A549 (cell line): Measurements from ENCODE around the gene FBXW9. TPM values are rescaled to one million over a fixed set of nuclear protein-coding genes. Genes with fewer than 3 reads are reported as not detected.

Experiments
- ATAC-seq, 2 experiments: fragments of 200-7000 bp in 1 of 2; fragments of >200 bp in 1 of 2; cut with Nextera tagmentation in 1 of 2; cut with Tn5 transposase in 1 of 2; 3 replicates each; pipeline versions ENCODE4 v1.8.0 to v1.9.1; 2018 to 2020; ENCODE audit warnings: mild to moderate bottlenecking in 1 of 2, moderate library complexity in 1 of 2
- CTCF ChIA-PET: fragments of 300-600 bp; sonication (Branson Sonifier 250); formaldehyde crosslinking; extraction: SDS; loops from one replicate; lab custom pipeline; 2021; ENCODE audit warnings: antibody characterized with exemption, inconsistent platforms; lab: Yijun Ruan, JAX
- POLR2A ChIA-PET: fragments of 350-600 bp; formaldehyde crosslinking; extraction: SDS; loops from one replicate; lab custom pipeline; 2021; ENCODE audit warnings: antibody characterized with exemption, inconsistent platforms; lab: Yijun Ruan, JAX
- DNase-seq, 2 experiments: peaks; one replicate each; pipeline versions ENCODE4 v3.0.0 to v3.0.0-alpha.2; 2011 to 2016; ENCODE audit warnings: low read depth in 1 of 2, low spot score in 1 of 2
- FAIRE-seq: peaks from 2 replicates; lab custom pipeline; 2011; peaks lifted over from hg19 to GRCh38; lab: Jason Lieb, UNC
- H3K27ac ChIP-seq, 2 experiments: fragments of >200 bp; sonication (Bioruptor Twin); formaldehyde crosslinking; 3 replicates each; pipeline ENCODE4 v1.5.1; 2016 to 2017
- H3K4me1 ChIP-seq: fragments of >200 bp; sonication (Bioruptor Twin); formaldehyde crosslinking; 3 replicates; pipeline ENCODE4 v1.6.1; 2016
- H3K4me2 ChIP-seq: fragments of >200 bp; sonication (Bioruptor Twin); formaldehyde crosslinking; 3 replicates; pipeline ENCODE4 v1.6.1; 2016
- H3K4me3 ChIP-seq: fragments of >200 bp; sonication (Bioruptor Twin); formaldehyde crosslinking; 3 replicates; pipeline ENCODE4 v1.5.1; 2016
- H3K9me3 ChIP-seq: fragments of >200 bp; sonication (Bioruptor Twin); formaldehyde crosslinking; 3 replicates; pipeline ENCODE4 v1.6.1; 2016
- CBX8 ChIP-seq: fragments of 200-600 bp; sonication (generic); IDR thresholded peaks from 2 replicates; pipeline ENCODE4 v1.6.1; 2016
- CEBPB ChIP-seq, 2 experiments: fragments of >200 bp in 1 of 2; sonication (Bioruptor Twin) in 1 of 2; formaldehyde crosslinking in 1 of 2; IDR thresholded peaks; 2 replicates each; pipeline ENCODE4 v1.6.1; 2012 to 2016
- CHD2 ChIP-seq: fragments of 150-350 bp; IDR thresholded peaks from 2 replicates; pipeline ENCODE4 v1.6.1; 2014; ENCODE audit warnings: low read length; ENCODE audit not compliant: partially characterized antibody
- EHF ChIP-seq: fragments of 250-450 bp; sonication (Bioruptor Pico); IDR thresholded peaks from 2 replicates; pipeline ENCODE4 v1.5.0; 2020; ENCODE audit warnings: mild to moderate bottlenecking
- EHMT2 ChIP-seq: fragments of 200-600 bp; sonication (generic); IDR thresholded peaks from 2 replicates; pipeline ENCODE4 v1.6.1; 2016; ENCODE audit warnings: antibody characterized with exemption, low read depth, mild to moderate bottlenecking, moderate library complexity
- ESRRA ChIP-seq: fragments of 150-350 bp; IDR thresholded peaks from 2 replicates; pipeline ENCODE4 v1.6.1; 2014; ENCODE audit warnings: mild to moderate bottlenecking, low read length, borderline replicate concordance
- FOSB ChIP-seq: fragments of 250-450 bp; sonication (Bioruptor Pico); IDR thresholded peaks from 2 replicates; pipeline ENCODE4 v1.5.0; 2020; ENCODE audit warnings: mild to moderate bottlenecking, moderate library complexity
- FOXS1 ChIP-seq: fragments of 250-450 bp; sonication (Bioruptor Pico); IDR thresholded peaks from 2 replicates; pipeline ENCODE4 v1.5.0; 2020; ENCODE audit warnings: mild to moderate bottlenecking, moderate library complexity
- HOXB13 ChIP-seq: fragments of 250-450 bp; sonication (Bioruptor Pico); IDR thresholded peaks from 2 replicates; pipeline ENCODE4 v1.5.0; 2020; ENCODE audit warnings: low read depth, mild to moderate bottlenecking, moderate library complexity
- KDM1A ChIP-seq: fragments of 200-600 bp; sonication (generic); IDR thresholded peaks from 2 replicates; pipeline ENCODE4 v1.6.1; 2016; ENCODE audit warnings: low read depth, mild to moderate bottlenecking
- KDM5A ChIP-seq: fragments of 200-600 bp; sonication (generic); IDR thresholded peaks from 2 replicates; pipeline ENCODE4 v1.6.1; 2016; ENCODE audit warnings: antibody characterized with exemption, mild to moderate bottlenecking
- MAFK ChIP-seq: fragments of 450-650 bp; IDR thresholded peaks from 2 replicates; pipeline ENCODE4 v1.6.1; 2014; ENCODE audit not compliant: partially characterized antibody
- PHF8 ChIP-seq: fragments of 200-600 bp; sonication (generic); IDR thresholded peaks from 2 replicates; pipeline ENCODE4 v1.6.1; 2016; ENCODE audit warnings: low read depth, mild to moderate bottlenecking, antibody characterized with exemption, moderate library complexity, borderline replicate concordance
- RCOR1 ChIP-seq: fragments of 150-350 bp; IDR thresholded peaks from 2 replicates; pipeline ENCODE4 v1.6.1; 2014; ENCODE audit warnings: antibody characterized with exemption, low read length, low read depth
- TFCP2L1 ChIP-seq: fragments of 250-450 bp; sonication (Bioruptor Pico); IDR thresholded peaks from 2 replicates; pipeline ENCODE4 v1.5.0; 2021; ENCODE audit warnings: mild to moderate bottlenecking
- TP53 ChIP-seq: fragments of 250-450 bp; sonication (Bioruptor Pico); IDR thresholded peaks from 2 replicates; pipeline ENCODE4 v1.5.0; 2021; ENCODE audit warnings: mild to moderate bottlenecking, moderate library complexity
- ZFP36 ChIP-seq: fragments of 450-650 bp; IDR thresholded peaks from 2 replicates; pipeline ENCODE4 v1.6.1; 2014; ENCODE audit warnings: borderline replicate concordance; ENCODE audit not compliant: partially characterized antibody
- WGBS: methylation state at CpG from one replicate; pipeline ENCODE4 v1.1.6; 2017; ENCODE audit errors: missing lambda C conversion rate; 5-methylcytosine and 5-hydroxymethylcytosine counted together
- polyA plus RNA-seq, 4 experiments: library from polyadenylated mRNA; depleted of rRNA in 3 of 4; stranded (reverse); fragments of >200 nt; fragmentation: RNase III in 1 of 4; extraction: RNeasy Plus Mini Kit Qiagen cat#74134 plus additional on column Dnase treatment in 1 of 4; gene quantifications; 2 replicates in 3 of 4; 3 replicates in 1 of 4; pipeline ENCODE4 v1.2.3, GENCODE V29; 2011 to 2017
- TF ChIP-seq, protein P1 (sequence below): fragments of >200 bp; sonication (Bioruptor Twin); formaldehyde crosslinking; IDR thresholded peaks from 2 replicates; pipeline ENCODE4 v1.6.1; 2016
- TF ChIP-seq, protein P2 (sequence below): IDR thresholded peaks from 2 replicates; pipeline ENCODE4 v1.6.1; 2012
- TF ChIP-seq, protein P3 (sequence below): fragments of 450-650 bp; IDR thresholded peaks from 2 replicates; pipeline ENCODE4 v1.6.1; 2014; ENCODE audit warnings: antibody characterized with exemption
- TF ChIP-seq, protein P4 (sequence below): fragments of 150-350 bp; IDR thresholded peaks from 2 replicates; pipeline ENCODE4 v1.6.1; 2014; ENCODE audit warnings: low read depth, mild to moderate bottlenecking, low read length

FBXW9 gene
- polyA plus RNA-seq, 2 of the 4 experiments (the other 2 are of a cell fraction), result 5.7 to 8.0 TPM

DNA sequence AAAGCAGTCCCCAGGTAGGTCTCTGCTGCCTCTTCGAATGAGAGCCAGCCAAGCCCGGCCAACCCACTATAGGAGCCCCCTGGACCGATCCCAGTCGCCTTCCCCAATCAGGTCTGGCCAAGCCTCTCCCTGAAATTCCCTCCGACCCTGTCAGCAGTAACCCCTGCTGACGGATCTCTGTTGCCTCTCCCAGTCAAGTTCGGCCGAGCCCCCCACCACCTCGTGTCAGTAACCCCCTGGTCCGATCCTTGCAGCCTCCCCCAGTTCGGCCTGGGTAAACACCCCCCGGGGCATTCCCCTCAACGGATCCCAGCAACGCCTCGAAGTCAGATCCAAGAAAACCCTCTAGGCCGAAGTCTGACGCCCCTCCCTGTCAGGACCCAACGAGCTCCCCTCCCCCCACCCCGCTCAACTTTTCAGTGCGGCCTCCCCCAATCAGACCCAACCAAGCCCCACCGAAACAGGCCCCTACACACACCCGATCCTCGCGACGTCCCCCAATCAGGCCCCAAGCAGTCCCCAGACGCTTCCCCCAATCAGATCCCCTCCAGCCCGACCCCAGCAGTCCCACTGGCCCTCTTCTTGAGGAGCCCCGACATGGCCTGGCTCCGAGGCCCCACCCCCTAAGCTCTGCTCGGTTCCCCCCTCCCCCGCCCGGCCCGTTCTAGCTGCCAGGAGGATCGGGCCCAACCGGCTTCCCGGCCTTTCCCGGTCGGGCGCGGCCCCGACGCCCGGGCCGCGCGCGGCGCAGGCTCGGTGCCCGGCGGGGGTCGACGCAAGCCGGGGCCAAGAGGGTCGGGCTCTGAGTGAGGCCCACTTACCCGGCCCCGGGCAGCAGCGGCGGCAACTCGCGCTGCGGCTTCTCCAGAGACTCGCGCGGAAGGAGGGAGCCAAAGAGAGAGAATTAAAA, 25.5 kb upstream of the FBXW9 start:
- no peak for FAIRE-seq
- POLR2A ChIA-PET, result interaction anchor here (0.6 to 0.7 kb wide), 2 partner anchors 12 to 84 kb away, joined by 3 read pairs; partner anchors contain the start of gene TRIR
- WGBS, result 14% methylated on average over 11 of the region's 65 CpGs
- H3K27ac ChIP-seq, result peak overlapping the region; percentile 91 to 99
- CTCF ChIA-PET, result interaction anchor here (0.9 to 3.3 kb wide), 6 partner anchors 12 to 74 kb away, joined by 4 to 11 read pairs (median 6); no protein-coding TSS in a partner anchor
- DNase-seq, result peak; percentile 24 to 31
- H3K9me3 ChIP-seq, result no peaks in the 10 kb centered on the region
- peak overlapping the region; percentile 94 for H3K4me2 ChIP-seq
- TF ChIP-seq KDM5A (no peak), CEBPB (IDR thresholded peaks at IDR 0.05) (no peak), RCOR1 (no peak), FOXS1 (CRISPR knock-in tag) (no peak), TP53 (CRISPR knock-in tag) (no peak), MAFK (no peak), PHF8 (no peak), CBX8 (no peak), TFCP2L1 (no peak), EHF (CRISPR knock-in tag) (no peak)
- H3K4me1 ChIP-seq, result peaks cover 10% of the 10 kb centered on the region; the same call in 1 of the 3 replicates
- ATAC-seq, result peak in 1 of 2 experiments; percentile 34; a peak in 3 of 6 replicates
- H3K4me3 ChIP-seq, result peak overlapping the region; percentile 76

DNA sequence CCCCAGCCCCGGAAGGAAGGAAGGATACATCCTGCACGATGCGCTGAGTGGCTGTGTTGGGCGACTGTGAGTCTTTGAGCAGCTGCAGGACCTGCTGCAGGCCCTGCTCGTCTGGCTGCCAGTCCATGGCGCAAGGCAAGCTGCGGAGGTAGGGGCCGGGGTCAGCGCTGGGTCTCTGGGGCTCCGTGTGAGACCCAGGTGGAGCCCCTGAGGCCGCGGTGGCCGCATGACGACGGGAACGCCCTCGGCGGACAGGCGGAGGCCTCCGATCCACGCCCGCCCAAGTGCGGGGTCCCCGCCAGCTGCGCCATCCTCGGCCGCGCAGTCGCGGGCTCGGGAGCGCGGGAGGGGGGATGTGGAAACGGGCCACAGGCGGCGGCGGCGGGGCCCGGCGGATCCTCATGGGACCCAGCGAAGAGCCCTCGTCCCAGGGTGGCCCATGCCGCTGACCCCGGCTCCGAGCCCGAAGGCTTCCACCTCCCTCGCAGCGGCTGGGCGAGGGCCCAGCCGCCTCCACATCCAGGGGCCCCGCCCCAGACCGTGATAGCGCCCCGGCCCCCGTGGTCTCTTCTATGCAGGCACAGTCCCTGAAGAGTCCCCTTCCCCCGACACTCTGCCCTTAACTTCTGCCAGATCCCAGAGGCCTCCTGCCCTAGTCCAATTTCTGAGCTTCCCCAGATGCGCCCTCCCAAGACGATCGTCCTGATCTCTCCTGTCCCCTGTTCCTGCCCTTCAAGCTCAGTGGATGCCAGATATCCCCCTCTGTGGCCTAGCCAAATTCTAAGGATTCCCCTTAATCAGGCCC, 24.6 kb upstream of the FBXW9 start:
- H3K9me3 ChIP-seq, result no peaks in the 10 kb centered on the region
- no peak for TF ChIP-seq MAFK
- no peak for TF ChIP-seq ZFP36
- no peak for TF ChIP-seq ESRRA
- TF ChIP-seq CHD2, result no peak
- no peak for TF ChIP-seq FOSB (CRISPR knock-in tag)
- TF ChIP-seq, protein P1, sequence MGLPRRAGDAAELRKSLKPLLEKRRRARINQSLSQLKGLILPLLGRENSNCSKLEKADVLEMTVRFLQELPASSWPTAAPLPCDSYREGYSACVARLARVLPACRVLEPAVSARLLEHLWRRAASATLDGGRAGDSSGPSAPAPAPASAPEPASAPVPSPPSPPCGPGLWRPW, result no peak
- TF ChIP-seq, protein P2, sequence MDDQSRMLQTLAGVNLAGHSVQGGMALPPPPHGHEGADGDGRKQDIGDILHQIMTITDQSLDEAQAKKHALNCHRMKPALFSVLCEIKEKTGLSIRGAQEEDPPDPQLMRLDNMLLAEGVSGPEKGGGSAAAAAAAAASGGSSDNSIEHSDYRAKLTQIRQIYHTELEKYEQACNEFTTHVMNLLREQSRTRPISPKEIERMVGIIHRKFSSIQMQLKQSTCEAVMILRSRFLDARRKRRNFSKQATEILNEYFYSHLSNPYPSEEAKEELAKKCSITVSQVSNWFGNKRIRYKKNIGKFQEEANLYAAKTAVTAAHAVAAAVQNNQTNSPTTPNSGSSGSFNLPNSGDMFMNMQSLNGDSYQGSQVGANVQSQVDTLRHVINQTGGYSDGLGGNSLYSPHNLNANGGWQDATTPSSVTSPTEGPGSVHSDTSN, result no peak
- TF ChIP-seq, protein P3, sequence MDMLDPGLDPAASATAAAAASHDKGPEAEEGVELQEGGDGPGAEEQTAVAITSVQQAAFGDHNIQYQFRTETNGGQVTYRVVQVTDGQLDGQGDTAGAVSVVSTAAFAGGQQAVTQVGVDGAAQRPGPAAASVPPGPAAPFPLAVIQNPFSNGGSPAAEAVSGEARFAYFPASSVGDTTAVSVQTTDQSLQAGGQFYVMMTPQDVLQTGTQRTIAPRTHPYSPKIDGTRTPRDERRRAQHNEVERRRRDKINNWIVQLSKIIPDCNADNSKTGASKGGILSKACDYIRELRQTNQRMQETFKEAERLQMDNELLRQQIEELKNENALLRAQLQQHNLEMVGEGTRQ, result no peak
- TF ChIP-seq EHF (CRISPR knock-in tag), result no peak
- TF ChIP-seq, protein P4, sequence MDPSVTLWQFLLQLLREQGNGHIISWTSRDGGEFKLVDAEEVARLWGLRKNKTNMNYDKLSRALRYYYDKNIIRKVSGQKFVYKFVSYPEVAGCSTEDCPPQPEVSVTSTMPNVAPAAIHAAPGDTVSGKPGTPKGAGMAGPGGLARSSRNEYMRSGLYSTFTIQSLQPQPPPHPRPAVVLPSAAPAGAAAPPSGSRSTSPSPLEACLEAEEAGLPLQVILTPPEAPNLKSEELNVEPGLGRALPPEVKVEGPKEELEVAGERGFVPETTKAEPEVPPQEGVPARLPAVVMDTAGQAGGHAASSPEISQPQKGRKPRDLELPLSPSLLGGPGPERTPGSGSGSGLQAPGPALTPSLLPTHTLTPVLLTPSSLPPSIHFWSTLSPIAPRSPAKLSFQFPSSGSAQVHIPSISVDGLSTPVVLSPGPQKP, result no peak
- TF ChIP-seq TFCP2L1, result no peak
- no peak for TF ChIP-seq EHMT2
- no peak for TF ChIP-seq HOXB13 (CRISPR knock-in tag)
- TF ChIP-seq KDM1A, result no peak
- TF ChIP-seq, all 56 proteins: peak for 0
- ChIA-PET CTCF (interaction anchor here (0.9 to 3.3 kb wide), 6 partner anchors 26 to 75 kb away, joined by 3 to 11 read pairs (median 6); no protein-coding TSS in a partner anchor), POLR2A (interaction anchor here (0.7 kb wide), 1 partner anchor 13 kb away, joined by 3 read pairs; the partner anchor contains the start of gene TRIR)
- peaks cover 10% of the 10 kb centered on the region; the same call in 1 of the 3 replicates for H3K4me1 ChIP-seq
- peak overlapping the region; percentile 91 to 99; a peak in 5 of 6 replicates for H3K27ac ChIP-seq
- peak overlapping the region; percentile 76 for H3K4me3 ChIP-seq
- no peak for ATAC-seq
- WGBS, result 90% methylated on average over 29 of the region's 59 CpGs
- no peak for FAIRE-seq
- H3K4me2 ChIP-seq, result peak overlapping the region; percentile 94
- DNase-seq, result no peak
